Fibroblast of skin of scalp (primary cell): Measurements from ENCODE around the gene NUB1.

Experiments used
- DNase-seq: peaks from one replicate; pipeline ENCODE4 v3.0.0-alpha.2; 2013

The NUB1 gene

DNA sequence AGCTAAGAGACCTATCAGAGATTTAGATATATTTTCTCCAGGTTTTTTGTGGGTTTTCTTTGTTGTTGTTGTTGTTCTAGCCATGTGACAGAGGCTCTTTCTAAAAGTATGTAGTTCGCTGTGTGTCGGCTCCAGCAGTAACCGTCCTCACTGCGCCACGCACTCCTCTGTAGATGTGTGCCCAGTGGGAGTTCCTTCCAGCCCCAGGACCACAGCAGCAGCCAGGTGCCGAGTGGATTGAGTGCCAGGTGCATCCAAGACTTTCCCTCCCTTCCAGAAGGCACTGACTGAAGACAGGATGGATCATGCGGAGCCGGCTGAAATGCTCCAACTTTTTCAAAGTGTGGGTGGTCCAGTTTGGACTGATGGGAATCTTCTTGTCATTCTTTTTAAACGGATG, 36.4 kb downstream of the NUB1 start:
- no peak for DNase-seq

- DNase-seq: no peak
These were observed 37.0 kb downstream of the NUB1 start for GRCh38 chr7:151378496-151379192.

- DNase-seq: no peak
These were observed 37.5 kb downstream of the NUB1 start for GRCh38 chr7:151379193-151379520.

DNA sequence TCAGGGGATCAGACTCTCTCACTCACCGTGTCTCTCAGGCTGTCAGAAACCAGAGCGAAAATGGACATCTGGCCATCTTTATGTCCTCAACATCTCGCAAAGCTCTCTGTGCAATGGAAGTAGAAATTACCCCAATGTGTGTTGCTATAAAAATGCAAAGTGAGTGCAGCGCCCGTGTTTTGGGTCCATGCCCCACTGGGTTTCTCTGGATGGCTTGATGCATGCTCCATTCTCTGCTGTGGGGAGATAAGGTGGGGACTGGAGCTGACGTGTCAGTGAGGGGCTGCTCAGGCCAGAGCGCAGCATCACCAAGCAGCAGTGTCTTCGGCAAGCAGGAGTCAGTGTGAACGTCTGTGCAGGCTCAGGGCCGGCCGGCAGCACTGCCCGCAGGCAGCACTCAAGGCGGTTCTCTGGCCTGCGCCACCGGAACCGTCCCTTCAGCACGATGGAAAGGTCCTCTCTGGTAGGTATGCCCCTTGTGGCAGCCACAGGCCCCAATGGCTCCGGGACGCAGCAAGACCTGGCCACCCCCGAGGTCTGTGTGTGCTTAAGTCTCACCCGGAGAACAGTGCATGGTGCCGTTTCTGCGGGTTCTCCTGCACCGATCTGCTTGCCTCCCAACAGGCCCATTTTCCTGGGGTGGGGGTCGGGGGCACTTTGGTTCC, 38.1 kb downstream of the NUB1 start:
- DNase-seq: no peak

DNA sequence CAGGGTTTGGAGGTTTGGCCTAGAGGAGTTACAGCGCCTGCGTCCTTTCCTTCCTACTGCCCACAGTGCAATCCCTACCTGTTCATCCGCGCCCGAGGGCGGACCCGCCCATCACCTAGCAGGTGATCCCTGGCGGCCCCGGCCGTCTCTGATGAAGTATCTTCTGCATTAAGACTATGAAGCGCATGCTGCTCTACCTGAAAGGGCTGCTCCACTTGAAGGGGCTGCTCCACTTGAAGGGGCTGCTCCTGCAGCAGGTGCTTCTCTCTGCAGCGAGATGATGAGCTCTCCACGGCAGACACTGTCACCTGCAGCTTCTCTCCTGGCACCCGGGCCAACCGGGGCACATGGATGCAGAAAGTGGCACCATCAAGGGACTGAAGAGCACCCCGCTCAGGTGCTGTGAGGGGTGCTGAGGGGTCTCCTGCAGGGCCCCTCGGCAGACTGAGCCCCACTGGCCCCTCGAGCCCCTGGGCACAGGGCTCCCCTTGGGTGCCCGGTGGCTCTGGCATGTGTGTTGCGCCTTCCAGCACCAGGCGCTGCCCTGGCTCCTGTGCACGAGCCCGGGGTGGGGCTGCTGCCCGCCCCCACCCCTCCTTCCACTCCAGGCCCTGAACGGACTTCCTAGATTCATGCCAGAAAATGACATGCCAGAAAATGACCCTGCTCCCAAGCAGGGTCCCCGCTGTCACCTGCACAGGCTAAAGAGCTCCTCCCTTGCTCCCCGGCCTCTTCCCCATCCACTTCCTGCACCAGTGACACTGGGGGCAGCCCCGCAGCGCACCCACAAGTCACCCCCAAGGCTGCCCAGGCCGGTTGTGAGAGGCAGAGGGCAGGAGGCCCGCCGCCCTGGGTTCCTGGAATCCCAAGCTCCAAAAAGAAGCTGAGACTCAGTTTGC, 38.8 kb downstream of the NUB1 start:
- no peak for DNase-seq

DNA sequence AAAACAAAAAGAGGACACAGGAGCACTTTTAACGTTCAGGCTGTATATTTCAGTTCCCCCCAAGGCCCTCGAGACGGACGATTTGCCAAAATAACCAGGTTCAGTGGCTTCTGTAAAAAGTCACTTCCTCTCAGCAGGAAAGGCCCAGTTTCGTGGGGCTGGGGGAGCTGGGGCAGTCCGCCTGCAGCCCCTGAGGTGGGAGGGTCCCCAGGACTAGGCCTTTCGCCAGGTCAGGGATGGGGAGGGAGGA, 39.4 kb downstream of the NUB1 start:
- no peak for DNase-seq

- no peak for DNase-seq
These were observed 39.9 kb downstream of the NUB1 start for GRCh38 chr7:151381348-151382078.

DNA sequence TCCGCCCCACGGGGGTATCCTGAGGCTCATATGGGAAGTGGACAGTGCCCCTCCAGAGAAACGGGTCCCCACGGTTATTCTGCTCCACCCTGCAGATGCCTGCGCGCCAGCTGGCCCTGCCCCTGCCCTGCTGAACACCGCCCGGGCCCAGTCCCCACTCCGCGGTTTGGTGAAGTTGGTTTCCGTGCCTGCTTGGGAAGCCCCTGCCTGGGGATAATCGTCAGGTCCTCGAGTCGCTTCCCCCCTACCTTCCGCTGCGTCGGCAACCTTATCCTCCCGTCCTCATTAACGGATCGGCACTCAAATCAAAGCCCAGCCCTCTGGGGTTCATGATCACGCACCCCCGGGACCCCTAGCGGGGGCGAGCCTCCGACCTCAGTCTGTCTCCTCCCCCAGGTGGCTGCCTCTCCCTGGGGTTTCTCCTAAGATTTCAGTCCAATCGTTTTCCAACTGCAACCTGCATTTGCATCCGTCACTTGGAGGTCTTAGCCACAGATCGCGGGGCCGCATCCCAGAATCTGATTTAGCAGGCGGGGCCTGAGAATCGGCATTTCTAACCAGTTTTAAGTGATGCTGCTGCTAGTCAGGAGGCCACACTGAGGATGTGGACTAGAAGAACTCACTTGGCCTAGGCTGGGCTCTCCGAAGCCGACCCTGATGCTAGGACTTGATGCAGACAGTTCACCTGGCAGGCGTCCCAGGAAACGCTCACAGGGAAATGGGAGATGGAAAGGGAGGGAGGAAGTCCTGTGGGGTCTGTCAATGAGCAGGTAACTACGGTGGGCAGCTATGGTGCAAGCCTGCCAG, 40.7 kb downstream of the NUB1 start:
- DNase-seq: no peak

GRCh38 chr7:151383638-151384351, 42.2 kb downstream of the NUB1 start:
- DNase-seq: no peak

DNA sequence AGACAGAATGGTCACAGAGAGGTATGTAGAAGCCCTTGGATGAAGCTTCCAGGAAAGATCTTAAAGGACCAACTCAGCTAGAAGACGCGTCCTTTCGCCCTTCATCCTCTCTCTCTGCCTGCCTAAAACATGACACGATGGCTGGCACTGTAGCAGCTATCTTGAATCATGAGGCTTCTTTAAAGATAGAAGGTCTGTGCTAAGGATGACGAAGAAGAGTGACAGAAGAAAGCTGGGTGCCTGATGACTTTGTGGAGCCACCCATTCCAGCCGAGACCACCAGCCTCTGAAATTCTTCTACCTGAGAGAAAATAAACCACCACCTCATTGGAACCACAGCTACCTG, 42.7 kb downstream of the NUB1 start:
- DNase-seq: no peak

- no peak for DNase-seq
These were observed 43.4 kb downstream of the NUB1 start for GRCh38 chr7:151384776-151385625.

DNA sequence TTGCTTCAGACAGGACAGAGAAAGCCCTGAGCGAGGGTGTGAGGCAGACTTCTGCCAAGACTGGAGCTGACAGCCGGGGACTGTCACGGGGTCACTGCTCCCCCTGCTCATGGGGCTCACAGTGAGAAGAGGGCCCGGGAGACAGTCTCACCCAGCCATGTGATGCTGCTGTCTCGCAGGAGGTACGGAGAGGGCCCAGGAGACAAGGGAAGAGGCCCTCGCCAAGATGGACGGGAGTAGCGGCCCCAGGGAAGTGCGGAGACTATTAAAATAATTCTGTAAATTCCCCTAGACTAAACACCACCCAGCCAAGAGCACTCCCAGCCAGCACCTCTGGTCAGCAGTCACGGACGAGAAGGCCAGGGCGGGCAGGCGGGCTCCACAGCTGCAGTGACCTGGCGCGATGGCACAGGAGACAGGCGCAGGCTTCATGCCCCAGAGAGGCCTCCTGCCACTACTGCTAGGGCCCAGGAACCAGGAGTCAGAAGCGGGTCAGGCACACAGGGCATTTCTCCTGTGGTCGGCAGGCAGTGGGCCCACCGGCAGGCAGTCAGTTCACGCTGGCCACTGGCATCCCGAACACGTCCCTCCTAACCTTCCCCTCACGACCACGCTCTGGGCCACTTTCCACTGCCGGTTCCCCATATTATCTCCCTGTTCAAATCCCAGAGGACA, 44.2 kb downstream of the NUB1 start:
- DNase-seq: no peak

- no peak for DNase-seq
These were observed 44.9 kb downstream of the NUB1 start for GRCh38 chr7:151386301-151387160.

- DNase-seq: no peak
These were observed 45.8 kb downstream of the NUB1 start for GRCh38 chr7:151387161-151388006.

DNA sequence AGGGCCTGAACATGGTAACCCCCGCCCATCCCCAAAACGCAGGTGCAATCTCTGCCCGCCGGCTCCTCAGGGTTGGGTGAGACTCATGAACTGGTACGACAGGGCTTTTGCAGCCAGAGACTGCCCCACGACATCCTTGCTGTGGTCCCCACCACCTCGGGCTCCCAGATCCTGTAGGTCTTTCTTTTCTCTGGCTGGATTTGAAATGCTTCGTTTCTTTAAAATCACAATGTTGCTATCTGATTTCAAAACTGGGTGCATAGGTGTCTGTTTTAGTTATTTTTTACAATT, 46.3 kb downstream of the NUB1 start:
- DNase-seq: no peak

- DNase-seq: no peak
These were observed 46.8 kb downstream of the NUB1 start for GRCh38 chr7:151388430-151388829.

GRCh38 chr7:151389096-151389767, 47.6 kb downstream of the NUB1 start:
- DNase-seq: no peak
